GM12878 (cell line): ENCODE data around the gene GALNT12. TPM values are rescaled to one million over a fixed set of nuclear protein-coding genes. Genes with fewer than 3 reads are reported as not detected.

ENCODE experiments used
- ATAC-seq: fragments of 200-7000 bp; cut with Tn5 transposase; 3 replicates; pipeline ENCODE4 v1.9.1; 2020; ENCODE audit warnings: mild to moderate bottlenecking, moderate library complexity
- BruUV-seq: library from RNA; stranded (reverse); fragments of 400-500 nt; replicated peaks from 2 replicates; lab custom pipeline; 2021; lab: Mats Ljungman, UMichigan
- CTCF ChIA-PET: fragments of 300-600 bp; sonication (Branson Sonifier 250); formaldehyde crosslinking; extraction: SDS; loops from one replicate; lab custom pipeline; 2021; ENCODE audit warnings: inconsistent platforms; lab: Yijun Ruan, JAX
- POLR2A ChIA-PET: fragments of 350-600 bp; formaldehyde crosslinking; extraction: SDS; loops from one replicate; lab custom pipeline; 2021; ENCODE audit warnings: inconsistent platforms; lab: Charles Lee
- RAD21 ChIA-PET: fragments of 300-600 bp; sonication (Branson Sonifier 250); formaldehyde crosslinking; loops from one replicate; lab custom pipeline; 2023; ENCODE audit warnings: antibody characterized with exemption; ENCODE audit not compliant: unreplicated experiment; lab: Charles Lee
- SMC1A ChIA-PET: fragments of 300-600 bp; sonication (Branson Sonifier 250); formaldehyde crosslinking; loops from one replicate; lab custom pipeline; 2023; ENCODE audit not compliant: unreplicated experiment, uncharacterized antibody; lab: Charles Lee
- DNase-seq: peaks from one replicate; pipeline ENCODE4 v3.0.0-alpha.2; 2011; ENCODE audit warnings: low read depth, low spot score
- FAIRE-seq: peaks from 3 replicates; lab custom pipeline; 2011; peaks lifted over from hg19 to GRCh38; lab: Jason Lieb, UNC
- H2AFZ ChIP-seq: 2 replicates; pipeline ENCODE4 v1.6.0; 2011; ENCODE audit warnings: low read depth, low read length, control low read depth; ENCODE audit not compliant: control insufficient read depth
- H3K27ac ChIP-seq: 2 replicates; pipeline ENCODE4 v1.5.1; 2011; ENCODE audit warnings: control low read depth; ENCODE audit not compliant: control insufficient read depth, insufficient read depth
- H3K27me3 ChIP-seq, 2 experiments: replicated peaks in 1 of 2; 2 replicates each; pipeline versions ENCODE4 v1.6.0 to v1.6.1; 2011; ENCODE audit warnings: low read length in 1 of 2; ENCODE audit not compliant: control insufficient read depth in 2 of 2, insufficient read depth in 2 of 2
- H3K36me3 ChIP-seq, 2 experiments: 2 replicates each; pipeline ENCODE4 v1.5.1; 2011; ENCODE audit warnings: low read length in 1 of 2; ENCODE audit not compliant: control insufficient read depth in 2 of 2, insufficient read depth in 2 of 2
- H3K4me1 ChIP-seq: 2 replicates; pipeline ENCODE4 v1.6.1; 2011; ENCODE audit warnings: mild to moderate bottlenecking, low read length, moderate library complexity, mixed read lengths; ENCODE audit not compliant: control insufficient read depth, insufficient read depth
- H3K4me2 ChIP-seq: 2 replicates; pipeline ENCODE4 v1.6.0; 2011; ENCODE audit warnings: control low read depth; ENCODE audit not compliant: control insufficient read depth, insufficient read depth
- H3K4me3 ChIP-seq: fragments of 200-600 bp; sonication (generic); 2 replicates; pipeline ENCODE4 v1.5.1; 2016
- H3K79me2 ChIP-seq: 2 replicates; pipeline ENCODE4 v1.6.0; 2011; ENCODE audit warnings: low read length; ENCODE audit not compliant: control insufficient read depth, insufficient read depth
- H3K9ac ChIP-seq: 2 replicates; pipeline ENCODE4 v1.8.0; 2011; ENCODE audit warnings: low read length, control low read depth, mixed read lengths; ENCODE audit not compliant: control insufficient read depth, insufficient read depth
- H3K9me3 ChIP-seq: replicated peaks from 3 replicates; pipeline ENCODE4 v1.5.1; 2011; ENCODE audit warnings: mild to moderate bottlenecking, low read length; ENCODE audit not compliant: control insufficient read depth, insufficient read depth
- H4K20me1 ChIP-seq: 2 replicates; pipeline ENCODE4 v1.6.0; 2011; ENCODE audit not compliant: control insufficient read depth, insufficient read depth
- BCLAF1 ChIP-seq: fragments of 450-650 bp; IDR thresholded peaks from 2 replicates; pipeline ENCODE4 v1.6.1; 2017; ENCODE audit warnings: antibody characterized with exemption, mild to moderate bottlenecking, moderate library complexity
- CHD1 ChIP-seq: IDR thresholded peaks from 2 replicates; pipeline ENCODE4 v1.6.1; 2012; ENCODE audit warnings: low read depth, low read length, improper control_type of control experiment
- E2F8 ChIP-seq: fragments of 450-650 bp; IDR thresholded peaks from 2 replicates; pipeline ENCODE4 v1.6.1; 2018; ENCODE audit warnings: mild to moderate bottlenecking, low read depth, moderate library complexity; ENCODE audit not compliant: partially characterized antibody
- EGR1 ChIP-seq, 2 experiments: IDR thresholded peaks; 1 replicate in 1 of 2; 2 replicates in 1 of 2; pipeline ENCODE4 v1.6.1; 2011 to 2012; ENCODE audit warnings: low read depth in 2 of 2, low read length in 2 of 2, borderline replicate concordance in 1 of 2, mild to moderate bottlenecking in 1 of 2, moderate library complexity in 1 of 2
- JUND ChIP-seq: IDR thresholded peaks from 2 replicates; pipeline ENCODE4 v1.6.1; 2012; ENCODE audit warnings: low read depth, mild to moderate bottlenecking, low read length, improper control_type of control experiment, moderate library complexity
- MTA2 ChIP-seq: fragments of 450-650 bp; IDR thresholded peaks from 2 replicates; pipeline ENCODE4 v1.6.1; 2016; ENCODE audit warnings: low read depth, mild to moderate bottlenecking, moderate library complexity
- MXI1 ChIP-seq: fragments of 150-350 bp; IDR thresholded peaks from 2 replicates; pipeline ENCODE4 v1.6.1; 2011; ENCODE audit warnings: low read depth, mild to moderate bottlenecking, inconsistent platforms, low read length, improper control_type of control experiment
- NFXL1 ChIP-seq: fragments of 450-650 bp; IDR thresholded peaks from 2 replicates; pipeline ENCODE4 v1.6.1; 2017; ENCODE audit warnings: antibody characterized with exemption, mild to moderate bottlenecking, borderline replicate concordance
- PAX8 ChIP-seq: fragments of 450-650 bp; IDR thresholded peaks from 2 replicates; pipeline ENCODE4 v1.6.1; 2017; ENCODE audit warnings: mild to moderate bottlenecking, moderate library complexity
- RBBP5 ChIP-seq: fragments of 200-600 bp; sonication (generic); conservative IDR thresholded peaks from 2 replicates; pipeline ENCODE4 v1.6.1; 2016
- SKIL ChIP-seq: fragments of 450-650 bp; IDR thresholded peaks from 2 replicates; pipeline ENCODE4 v1.6.1; 2017; ENCODE audit warnings: mild to moderate bottlenecking, low read depth, inconsistent platforms; ENCODE audit not compliant: poor library complexity, severe bottlenecking
- SMARCA5 ChIP-seq: fragments of 450-650 bp; IDR thresholded peaks from 2 replicates; pipeline ENCODE4 v1.6.1; 2017; ENCODE audit warnings: mild to moderate bottlenecking
- SREBF2 ChIP-seq: IDR thresholded peaks from 2 replicates; pipeline ENCODE4 v1.6.1; 2012; ENCODE audit warnings: mild to moderate bottlenecking, low read length
- STAT3 ChIP-seq: IDR thresholded peaks from 2 replicates; pipeline ENCODE4 v1.6.1; 2011; ENCODE audit warnings: low read depth, low read length, improper control_type of control experiment
- ZSCAN29 ChIP-seq: fragments of 450-650 bp; IDR thresholded peaks from 2 replicates; pipeline ENCODE4 v1.6.1; 2017; ENCODE audit warnings: mild to moderate bottlenecking, moderate library complexity
- WGBS: methylation state at CpG from one replicate; pipeline ENCODE4 v1.1.6; 2016; ENCODE audit warnings: low lambda C conversion rate; ENCODE audit not compliant: insufficient replicate concordance, insufficient coverage; ENCODE audit errors: missing lambda C conversion rate; 5-methylcytosine and 5-hydroxymethylcytosine counted together
- in situ Hi-C: fragments of 300-500 bp; cut with MboI; formaldehyde crosslinking; loops from 9 replicates; pipeline ENCODE4 v1.14.3; 2018; ENCODE audit warnings: mixed read lengths
- intact Hi-C: fragments of 100-400 bp; cut with micrococcal nuclease; formaldehyde crosslinking; loops from one replicate; pipeline ENCODE4 v1.14.2; 2022; ENCODE audit not compliant: unreplicated experiment
- polyA plus RNA-seq, 11 experiments: library from polyadenylated mRNA; depleted of rRNA in 4 of 11; unstranded in 6 of 11; stranded (reverse) in 5 of 11; fragments of >200 nt; fragmentation: Nextera tagmentation in 4 of 11; fragmentation: Illumina TruSeq in 1 of 11; extraction: Ambion mirVana in 4 of 11; extraction: Trizol in 1 of 11; gene quantifications; 1 replicate in 1 of 11; 2 replicates in 10 of 11; pipeline versions ENCODE4 v1.2.1 to v1.2.3, GENCODE V29; 2011 to 2016; ENCODE audit warnings: inconsistent platforms in 2 of 11, missing spikeins in 2 of 11, low read depth in 1 of 11
- total RNA-seq, 4 experiments: library from RNA; depleted of rRNA in 3 of 4; stranded (reverse); fragments of >200 nt in 3 of 4; fragmentation: Illumina TruSeq in 1 of 4; extraction: Trizol in 1 of 4; gene quantifications; 2 replicates each; pipeline versions ENCODE4 v1.2.1 to v1.2.3, GENCODE V29; 2013 to 2021

The GALNT12 gene
- total and polyA plus RNA-seq, 10 of the 15 experiments (the other 5 are each of a cell fraction or from before 2014, with no cell fraction given), result 0.13 to 5.3 (median 3.2) TPM

- H3K4me1 ChIP-seq, result peaks cover 3% of the 10 kb centered on the region; the same call in 1 of the 2 replicates
- ATAC-seq, result no peak
- no peaks in the 10 kb centered on the region for H3K9me3 ChIP-seq
- POLR2A ChIA-PET, result interaction anchor here (0.7 kb wide), 1 partner anchor 15 kb away, joined by 5 read pairs; no protein-coding TSS in a partner anchor
- RAD21 ChIA-PET, result no interaction called here
- no peak for DNase-seq
- no peaks in the 10 kb centered on the region for H3K79me2 ChIP-seq
- no peak overlapping the region for H3K4me3 ChIP-seq
- no peaks in the 10 kb centered on the region for H4K20me1 ChIP-seq
- H3K4me2 ChIP-seq, result no peak overlapping the region
- no peak overlapping the region for H2AFZ ChIP-seq
- H3K9ac ChIP-seq, result no peak overlapping the region
- intact Hi-C loops, result no loop called here
- FAIRE-seq, result no peak
- 58% methylated on average over 4 of the region's 4 CpGs for WGBS
- H3K27ac ChIP-seq, result no peak overlapping the region
- BruUV-seq, result no TSS peak
- no peaks in the 10 kb centered on the region for H3K27me3 ChIP-seq
- CTCF ChIA-PET, result interaction anchor here (0.8 kb wide), 1 partner anchor 11 kb away, joined by 3 read pairs; no protein-coding TSS in a partner anchor
- in situ Hi-C loops, result loop anchor here (25.0 kb wide), 1 partner anchor 725 kb away; the partner anchor contains the start of gene NANS
- SMC1A ChIA-PET, result no interaction called here
- no peaks in the 10 kb centered on the region for H3K36me3 ChIP-seq
- no peak for TF ChIP-seq STAT3
- no peak for TF ChIP-seq BCLAF1
- no peak for TF ChIP-seq EGR1 (IDR thresholded peaks at IDR 0.05; ENCODE audit: borderline replicate concordance in 1 of 2, low read depth in 2 of 2, low read length in 2 of 2)
- TF ChIP-seq SMARCA5, result no peak
- TF ChIP-seq MTA2, result no peak
- TF ChIP-seq RBBP5, result no peak
- no peak for TF ChIP-seq E2F8
- TF ChIP-seq ZSCAN29, result no peak
- no peak for TF ChIP-seq MXI1
- TF ChIP-seq NFXL1, result no peak
- no peak for TF ChIP-seq SKIL
- no peak for TF ChIP-seq CHD1
- no peak for TF ChIP-seq PAX8
- no peak for TF ChIP-seq SREBF2
- TF ChIP-seq JUND, result no peak
Measured at GRCh38 chr9:98786750-98787510, 20.5 kb upstream of the GALNT12 start.
